Activated CD4-positive, alpha-beta T cell treated with anti-CD3 and anti-CD28 coated beads for 36 hours (primary cell): ENCODE measurements around the gene TECTA. TPM values are rescaled to one million over a fixed set of nuclear protein-coding genes. Genes with fewer than 3 reads are reported as not detected.
"Not testable (repeated sequence)": the region's sequence is repeated elsewhere in the genome, so short reads cannot be mapped to it uniquely, and the experiment has no call there.

Experiments
- ATAC-seq: fragments of 200-7000 bp; cut with Tn5 transposase; one replicate; pipeline ENCODE4 v1.10.0; 2021; ENCODE audit warnings: mild to moderate bottlenecking, moderate library complexity
- CTCF ChIA-PET: fragments of 350-600 bp; sonication (Branson Sonifier 250); formaldehyde crosslinking; loops from one replicate; lab custom pipeline; 2021; ENCODE audit warnings: antibody characterized with exemption; lab: Charles Lee
- POLR2A ChIA-PET: fragments of 350-600 bp; sonication (Branson Sonifier 250); formaldehyde crosslinking; loops from one replicate; lab custom pipeline; 2021; ENCODE audit warnings: antibody characterized with exemption, inconsistent platforms; lab: Charles Lee
- DNase-seq: peaks from one replicate; pipeline ENCODE4 v3.0.0-alpha.2; 2020
- H3K27ac Mint-ChIP-seq: one replicate; pipeline ENCODE4 v1.8.0; 2021; ENCODE audit warnings: mixed read lengths
- H3K27me3 Mint-ChIP-seq: one replicate; pipeline ENCODE4 v1.8.0; 2021; ENCODE audit warnings: mixed read lengths
- H3K36me3 Mint-ChIP-seq: one replicate; pipeline ENCODE4 v1.8.0; 2021; ENCODE audit warnings: low read depth, mixed read lengths
- H3K4me1 Mint-ChIP-seq: one replicate; pipeline ENCODE4 v1.8.0; 2021; ENCODE audit warnings: mixed read lengths
- H3K4me3 Mint-ChIP-seq: one replicate; pipeline ENCODE4 v1.8.0; 2021; ENCODE audit warnings: mild to moderate bottlenecking, moderate library complexity, mixed read lengths
- H3K9me3 Mint-ChIP-seq: one replicate; pipeline ENCODE4 v1.8.0; 2021; ENCODE audit warnings: low read depth, mixed read lengths
- intact Hi-C, 2 experiments: fragments of 100-400 bp; cut with DNase I in 1 of 2; cut with micrococcal nuclease in 1 of 2; formaldehyde crosslinking; loops; one replicate each; pipeline versions ENCODE4 v1.14.2 to v1.15.1; 2022 to 2024; cut with DNase I, micrococcal nuclease
- total RNA-seq, 2 experiments: library from RNA; stranded (reverse); gene quantifications; one replicate each; pipeline ENCODE4 v1.2.3, GENCODE V29; 2021

Gene TECTA
- total RNA-seq, 2 experiments from 2014 or later, result 0.21 to 0.37 TPM

DNA sequence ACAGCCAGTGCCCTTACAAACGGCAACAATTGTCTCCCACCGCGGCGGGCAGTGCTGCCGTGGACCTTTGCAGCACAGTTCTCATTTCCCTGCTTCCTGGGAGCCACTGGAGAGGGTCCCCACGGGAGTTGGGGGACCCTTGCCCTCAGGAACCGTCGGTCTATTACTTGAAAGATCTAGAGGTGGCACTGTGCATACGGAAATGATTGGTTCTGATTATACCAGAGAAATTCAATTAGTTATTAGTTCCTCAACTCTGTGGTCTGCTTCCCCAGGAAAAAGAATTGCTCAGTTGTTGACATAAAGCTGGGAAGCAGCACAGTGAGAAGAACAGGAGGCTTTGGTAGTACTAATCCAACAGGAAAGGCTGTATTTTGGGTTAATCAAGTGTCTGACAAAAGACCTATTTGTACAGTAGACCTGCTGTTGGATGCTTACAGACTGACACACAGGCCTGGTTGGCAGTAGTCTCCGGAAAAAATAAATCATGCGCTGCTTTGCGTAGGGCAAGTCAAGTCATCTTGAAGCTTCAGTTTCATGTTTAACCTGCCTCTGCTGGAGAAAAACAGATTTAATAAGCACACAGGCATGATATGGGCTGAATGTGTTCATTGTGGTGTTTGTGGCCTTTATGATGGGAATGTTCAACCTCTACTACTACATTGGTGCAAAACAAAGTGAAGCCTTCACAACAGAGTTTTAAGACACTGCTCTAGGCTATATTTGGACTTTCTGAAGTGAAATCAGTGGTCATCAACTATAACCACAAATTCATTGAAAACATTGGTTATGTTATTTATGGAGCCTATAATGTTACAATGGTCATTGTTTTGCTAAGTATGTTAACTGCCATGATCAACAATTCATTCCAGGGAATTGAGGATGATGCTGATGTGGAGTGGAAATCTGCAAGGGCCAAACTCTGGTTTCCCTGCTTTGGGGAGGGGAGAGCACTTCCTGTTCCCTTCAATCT is 136.9 kb downstream of the TECTA start:
- peak overlapping the region; percentile 12 for H3K27ac Mint-ChIP-seq
- no peak overlapping the region for H3K4me3 Mint-ChIP-seq
- H3K36me3 Mint-ChIP-seq, result no peaks in the 10 kb centered on the region
- ATAC-seq (peak; percentile 59), DNase-seq (peak; percentile 69)
- POLR2A ChIA-PET, result no interaction called here
- peaks cover 16% of the 10 kb centered on the region for H3K27me3 Mint-ChIP-seq
- intact Hi-C loops, result no loop called here
- H3K9me3 Mint-ChIP-seq, result no peaks in the 10 kb centered on the region
- CTCF ChIA-PET, result no interaction called here
- peaks cover 19% of the 10 kb centered on the region for H3K4me1 Mint-ChIP-seq

DNA sequence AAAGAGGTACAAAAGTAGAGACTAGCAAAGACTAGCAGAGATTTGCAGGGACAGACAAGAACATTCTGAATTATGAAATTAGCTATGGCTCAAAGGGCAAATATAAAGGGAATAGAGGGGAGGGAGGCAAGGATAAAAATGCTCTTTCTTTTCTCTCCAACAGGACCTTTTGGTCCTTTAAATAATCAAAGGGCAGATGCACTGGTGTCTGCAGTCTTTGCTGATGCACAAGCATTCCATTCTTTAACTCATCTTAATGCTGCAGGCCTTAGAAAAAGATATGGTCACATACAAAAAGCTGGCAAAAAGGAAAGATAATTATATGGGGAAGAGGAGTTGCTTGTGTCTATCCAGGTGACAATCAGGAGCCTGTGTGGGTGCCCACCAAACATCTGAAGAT is 137.9 kb downstream of the TECTA start:
- DNase-seq (no peak), ATAC-seq (no peak)
- CTCF ChIA-PET, result no interaction called here
- intact Hi-C loops, result no loop called here
- no peak overlapping the region for H3K27ac Mint-ChIP-seq
- no peaks in the 10 kb centered on the region for H3K36me3 Mint-ChIP-seq
- POLR2A ChIA-PET, result no interaction called here
- H3K4me1 Mint-ChIP-seq, result peaks cover 19% of the 10 kb centered on the region
- peaks cover 16% of the 10 kb centered on the region for H3K27me3 Mint-ChIP-seq
- no peaks in the 10 kb centered on the region for H3K9me3 Mint-ChIP-seq
- no peak overlapping the region for H3K4me3 Mint-ChIP-seq

DNA sequence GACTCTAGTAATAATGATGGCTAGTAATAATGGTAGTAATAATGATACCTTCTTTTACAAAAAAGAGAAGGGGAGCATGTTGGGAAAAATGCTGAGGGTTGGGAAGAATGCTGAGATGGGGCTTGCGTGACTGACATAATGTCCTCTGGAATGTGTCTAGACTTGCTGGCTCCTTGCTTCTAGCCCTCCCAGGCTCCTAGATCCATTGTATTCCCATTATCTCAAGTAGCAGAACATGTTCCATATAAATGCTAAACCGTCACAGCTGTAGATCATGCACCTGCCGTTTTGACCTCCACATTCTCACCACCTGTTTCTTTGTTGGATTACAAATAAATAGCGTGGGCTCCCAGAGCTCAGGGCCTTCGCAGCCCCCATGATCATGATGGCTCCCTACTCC is 139.0 kb downstream of the TECTA start:
- H3K27ac Mint-ChIP-seq, ATAC-seq, DNase-seq, H3K9me3 Mint-ChIP-seq, H3K27me3 Mint-ChIP-seq, H3K4me3 Mint-ChIP-seq, intact Hi-C loops, CTCF ChIA-PET, H3K36me3 Mint-ChIP-seq: not testable (repeated sequence)
- POLR2A ChIA-PET, result interaction anchor here (0.7 kb wide), 1 partner anchor 228 kb away, joined by 4 read pairs; no protein-coding TSS in a partner anchor
- peaks cover 19% of the 10 kb centered on the region for H3K4me1 Mint-ChIP-seq

DNA sequence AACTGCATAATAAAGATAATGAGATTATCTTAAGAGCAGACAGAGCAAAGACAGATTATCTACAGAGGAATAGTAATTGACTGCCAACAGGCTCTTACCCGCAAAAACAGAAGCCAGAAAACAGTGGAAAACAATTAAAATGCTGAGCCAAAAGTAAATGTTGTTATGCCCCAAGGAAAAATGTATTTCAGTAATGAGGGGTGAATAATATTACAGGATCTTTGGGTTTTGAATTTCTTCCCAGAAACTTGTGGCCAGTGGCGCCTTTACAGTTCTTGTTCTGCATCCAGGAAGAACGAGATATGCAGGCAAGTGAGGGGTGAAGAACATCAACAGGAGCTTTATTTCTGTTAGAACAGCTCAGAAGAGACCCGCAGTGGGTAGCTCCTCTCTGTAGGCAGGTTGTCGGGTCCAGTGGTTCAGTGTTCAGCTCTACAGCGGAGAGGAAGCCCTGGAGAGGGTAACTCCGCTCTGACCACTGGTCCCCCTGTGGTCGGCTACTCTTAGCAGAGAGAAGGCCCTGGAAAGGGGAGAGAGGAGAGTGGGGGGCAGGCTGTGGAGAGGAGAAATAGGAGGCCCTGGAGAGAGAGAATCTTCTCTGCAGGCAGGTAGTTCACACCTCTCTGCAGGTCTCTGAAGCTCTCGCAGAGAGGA is 139.7 kb downstream of the TECTA start:
- CTCF ChIA-PET, result interaction anchor here (0.8 to 0.9 kb wide), 2 partner anchors 10 to 1794 kb away, joined by 3 to 4 read pairs; no protein-coding TSS in a partner anchor
- intact Hi-C loops, result no loop called here
- H3K27me3 Mint-ChIP-seq, result peaks cover 8% of the 10 kb centered on the region
- ATAC-seq (no peak), DNase-seq (no peak)
- POLR2A ChIA-PET, result no interaction called here
- H3K27ac Mint-ChIP-seq, result no peak overlapping the region
- H3K4me3 Mint-ChIP-seq, result no peak overlapping the region
- H3K36me3 Mint-ChIP-seq, result no peaks in the 10 kb centered on the region
- peaks cover 19% of the 10 kb centered on the region for H3K4me1 Mint-ChIP-seq
- H3K9me3 Mint-ChIP-seq, result no peaks in the 10 kb centered on the region

Other genes with a start within 250 kb of the TECTA start
- 1 to 10 TPM; 7.7 to 8.2 TPM for gene TBCEL, start 77.1 kb upstream of the TECTA start, total RNA-seq
- gene SC5D, start 191.5 kb downstream of the TECTA start, total RNA-seq, result 10 to 100 TPM; 22.3 to 29.9 TPM